ENCODE measurements around the gene SECISBP2L. TPM values are rescaled to one million over a fixed set of nuclear protein-coding genes. Genes with fewer than 3 reads are reported as not detected.

SECISBP2L gene
- total RNA-seq, 1 donor, result 74.3 TPM

DNA sequence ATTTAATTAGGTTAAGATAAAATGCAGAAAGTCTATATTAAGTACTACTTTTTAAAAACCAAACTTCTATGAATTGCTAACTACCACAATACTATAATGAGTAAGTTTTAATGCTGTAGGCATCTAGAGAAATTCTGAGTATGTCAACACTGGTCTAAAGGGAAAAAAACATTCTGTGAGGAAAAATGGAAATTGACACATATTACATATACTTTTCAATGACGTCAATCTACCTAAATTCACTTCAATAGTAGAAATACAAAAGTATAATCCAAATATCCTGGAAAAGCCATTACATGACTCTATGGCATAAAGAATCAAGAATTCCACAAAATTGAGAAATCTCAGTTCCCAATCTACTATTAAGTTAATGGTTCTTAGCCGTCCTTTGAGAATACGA, 2.2 kb downstream of the SECISBP2L start:
- H3K4me3 ChIP-seq (ENCODE audit: low read depth, low read length), result peak overlapping the region; percentile 96
- TF ChIP-seq CTCF (IDR thresholded peaks at IDR 0.05; ENCODE audit: insufficient read depth, low read depth, low read length), result no peak
- no peak for DNase-seq (ENCODE audit: low read depth)

GRCh38 chr15:49042165-49042564, 4.1 kb downstream of the SECISBP2L start:
- peak overlapping the region; percentile 1 for H3K4me3 ChIP-seq (ENCODE audit: low read depth, low read length)
- TF ChIP-seq CTCF (IDR thresholded peaks at IDR 0.05; ENCODE audit: insufficient read depth, low read depth, low read length), result no peak
- no peak for DNase-seq (ENCODE audit: low read depth)

DNA sequence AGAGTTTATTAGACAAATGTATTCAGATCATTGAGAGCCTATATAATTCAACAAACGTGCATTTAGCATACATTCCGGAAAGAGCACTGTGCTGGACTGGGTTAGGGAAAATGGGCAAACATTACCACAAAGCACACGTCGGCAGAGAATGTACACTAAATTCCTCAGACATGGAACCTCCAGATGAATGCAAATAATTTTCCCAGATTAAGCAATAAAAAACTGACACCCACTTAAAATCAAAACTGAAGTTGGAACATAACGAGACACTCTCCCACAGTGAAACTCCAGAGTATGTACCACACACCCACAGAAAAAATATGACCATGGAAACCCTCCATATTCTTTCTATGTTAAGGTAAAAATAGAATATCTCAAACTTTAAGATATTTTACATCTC, 4.8 kb downstream of the SECISBP2L start:
- peak overlapping the region; percentile 5 for H3K4me3 ChIP-seq (ENCODE audit: low read depth, low read length)
- TF ChIP-seq CTCF (IDR thresholded peaks at IDR 0.05; ENCODE audit: insufficient read depth, low read depth, low read length), result no peak
- peak; percentile 30 for DNase-seq (ENCODE audit: low read depth)

DNA sequence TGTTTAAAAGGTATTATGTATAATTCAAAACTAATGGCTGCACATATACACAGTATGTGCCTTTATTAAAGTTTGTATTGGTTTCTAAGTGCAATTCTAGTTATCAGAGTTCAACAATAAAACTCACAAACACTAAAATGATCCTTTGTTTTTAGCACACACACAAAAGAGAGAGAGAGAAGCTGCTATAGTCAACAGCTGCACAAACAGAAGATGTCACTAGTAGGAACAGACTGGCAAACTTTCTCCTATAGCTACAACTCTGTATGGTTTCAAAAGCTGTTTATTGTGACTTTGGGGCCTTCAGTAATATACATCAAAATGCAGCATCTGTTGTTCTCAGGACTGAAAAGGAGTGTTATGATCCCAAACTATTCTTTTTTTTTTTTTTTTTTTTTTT, 6.1 kb downstream of the SECISBP2L start:
- no peak for DNase-seq (ENCODE audit: low read depth)
- no peak for TF ChIP-seq CTCF (IDR thresholded peaks at IDR 0.05; ENCODE audit: insufficient read depth, low read depth, low read length)
- no peak overlapping the region for H3K4me3 ChIP-seq (ENCODE audit: low read depth, low read length)

DNA sequence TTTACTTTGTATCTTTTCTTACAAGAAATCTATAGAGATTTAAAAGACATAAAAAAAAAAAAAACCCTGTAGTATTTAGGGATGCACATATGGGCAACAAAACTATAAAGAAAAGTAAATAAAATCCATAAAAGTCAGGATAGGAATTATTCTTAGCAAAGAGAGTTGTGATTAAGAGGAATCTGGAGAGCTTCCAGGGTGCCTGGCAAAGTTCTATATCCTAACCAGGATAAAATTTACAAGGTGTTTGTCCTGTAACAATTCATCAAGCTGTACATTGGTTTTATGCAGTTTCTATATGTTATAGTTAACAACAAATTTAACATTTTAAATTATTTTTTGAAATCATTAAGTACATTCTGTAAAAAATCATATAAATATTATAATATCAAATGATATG, 7.9 kb downstream of the SECISBP2L start:
- no peak for TF ChIP-seq CTCF (IDR thresholded peaks at IDR 0.05; ENCODE audit: insufficient read depth, low read depth, low read length)
- H3K4me3 ChIP-seq (ENCODE audit: low read depth, low read length), result no peak overlapping the region
- peak; percentile 28 for DNase-seq (ENCODE audit: low read depth)

DNA sequence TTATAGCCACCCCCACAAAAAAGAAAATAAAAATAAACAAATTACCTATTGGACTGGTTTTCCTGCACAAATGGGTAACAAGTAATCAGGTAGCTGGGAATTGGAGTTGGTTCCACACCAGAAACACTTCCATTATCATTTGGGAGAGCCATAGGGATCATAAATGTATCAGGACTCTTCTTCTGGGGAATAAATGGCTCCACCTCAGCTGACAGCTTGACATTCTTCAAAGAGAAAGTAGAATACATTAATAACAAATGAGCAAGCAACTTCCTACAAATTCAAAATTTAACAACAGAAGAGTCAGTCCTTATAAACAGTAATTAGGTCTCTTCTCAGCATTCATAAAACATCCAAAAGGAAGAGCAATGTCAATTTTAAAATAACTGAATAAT, 8.7 kb downstream of the SECISBP2L start:
- peak; percentile 10 for DNase-seq (ENCODE audit: low read depth)
- TF ChIP-seq CTCF (IDR thresholded peaks at IDR 0.05; ENCODE audit: insufficient read depth, low read depth, low read length), result no peak
- H3K4me3 ChIP-seq (ENCODE audit: low read depth, low read length), result no peak overlapping the region

Data from fibroblast of villous mesenchyme (primary cell).